ENCODE data around the gene COL6A5. TPM values are rescaled to one million over a fixed set of nuclear protein-coding genes. Genes with fewer than 3 reads are reported as not detected.

COL6A5 gene
- total and polyA plus RNA-seq, 2 experiments from 2014 or later: 0.03 to 0.05 TPM

- no peak for ATAC-seq
Observed at GRCh38 chr3:130473416-130473815, 127.9 kb downstream of the COL6A5 start.

More at GRCh38 chr3:130473416-130473815, 127.9 kb downstream of the COL6A5 start:
- H3K4me3 Mint-ChIP-seq: no peak overlapping the region
- Histone ChIP-seq H3K79me2 (replicated peaks; ENCODE audit: insufficient read depth) (no peaks in the 10 kb centered on the region), H3K9me2 (ENCODE audit: insufficient read depth) (peaks cover 11% of the 10 kb centered on the region; the same call in 1 of the 2 replicates), H3K4me1 (ENCODE audit: insufficient read depth) (no peaks in the 10 kb centered on the region), H3K4me2 (no peak overlapping the region), H2AFZ (no peak overlapping the region), H3K27me3 (ENCODE audit: insufficient read depth) (no peaks in the 10 kb centered on the region), H3K36me3 (ENCODE audit: insufficient read depth) (no peaks in the 10 kb centered on the region), H3K4me3 (no peak overlapping the region), H3F3A (replicated peaks; ENCODE audit: low read depth) (no peaks in the 10 kb centered on the region), H4K20me1 (replicated peaks; ENCODE audit: insufficient read depth) (no peaks in the 10 kb centered on the region), H3K27ac (ENCODE audit: low read depth) (no peak overlapping the region)
- peaks cover 2% of the 10 kb centered on the region; the same call in 1 of the 3 replicates for H3K9me3 Mint-ChIP-seq
- H3K27ac Mint-ChIP-seq: no peak overlapping the region
- no peaks in the 10 kb centered on the region for H3K4me1 Mint-ChIP-seq
- no peaks in the 10 kb centered on the region for H3K36me3 Mint-ChIP-seq (ENCODE audit: low read depth)
- DNase-seq (ENCODE audit: low spot score): no peak
- H3K27me3 Mint-ChIP-seq (ENCODE audit: insufficient read depth, low read depth, poor library complexity): no peaks in the 10 kb centered on the region
- no peak for TF ChIP-seq ZNF331 (CRISPR knock-in tag; IDR thresholded peaks at IDR 0.05; ENCODE audit: low read depth)
- TF ChIP-seq, protein P1, sequence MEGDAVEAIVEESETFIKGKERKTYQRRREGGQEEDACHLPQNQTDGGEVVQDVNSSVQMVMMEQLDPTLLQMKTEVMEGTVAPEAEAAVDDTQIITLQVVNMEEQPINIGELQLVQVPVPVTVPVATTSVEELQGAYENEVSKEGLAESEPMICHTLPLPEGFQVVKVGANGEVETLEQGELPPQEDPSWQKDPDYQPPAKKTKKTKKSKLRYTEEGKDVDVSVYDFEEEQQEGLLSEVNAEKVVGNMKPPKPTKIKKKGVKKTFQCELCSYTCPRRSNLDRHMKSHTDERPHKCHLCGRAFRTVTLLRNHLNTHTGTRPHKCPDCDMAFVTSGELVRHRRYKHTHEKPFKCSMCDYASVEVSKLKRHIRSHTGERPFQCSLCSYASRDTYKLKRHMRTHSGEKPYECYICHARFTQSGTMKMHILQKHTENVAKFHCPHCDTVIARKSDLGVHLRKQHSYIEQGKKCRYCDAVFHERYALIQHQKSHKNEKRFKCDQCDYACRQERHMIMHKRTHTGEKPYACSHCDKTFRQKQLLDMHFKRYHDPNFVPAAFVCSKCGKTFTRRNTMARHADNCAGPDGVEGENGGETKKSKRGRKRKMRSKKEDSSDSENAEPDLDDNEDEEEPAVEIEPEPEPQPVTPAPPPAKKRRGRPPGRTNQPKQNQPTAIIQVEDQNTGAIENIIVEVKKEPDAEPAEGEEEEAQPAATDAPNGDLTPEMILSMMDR (conservative IDR thresholded peaks at IDR 0.05; ENCODE audit: low read depth in 2 of 2): no peak
- TF ChIP-seq EZH2 (IDR thresholded peaks at IDR 0.05; ENCODE audit: low read depth, unreplicated experiment): no peak
- TF ChIP-seq ZNF114 (CRISPR knock-in tag; IDR thresholded peaks at IDR 0.05): no peak
- TF ChIP-seq NANOG (IDR thresholded peaks at IDR 0.05; ENCODE audit: borderline replicate concordance): no peak
- no peak for TF ChIP-seq POLR2AphosphoS5 (IDR thresholded peaks at IDR 0.05; ENCODE audit: low read depth)
- no peak for TF ChIP-seq STAT1 (IDR thresholded peaks at IDR 0.05; ENCODE audit: unreplicated experiment)
- TF ChIP-seq ETS1 (IDR thresholded peaks at IDR 0.05): no peak
- TF ChIP-seq, protein P2, sequence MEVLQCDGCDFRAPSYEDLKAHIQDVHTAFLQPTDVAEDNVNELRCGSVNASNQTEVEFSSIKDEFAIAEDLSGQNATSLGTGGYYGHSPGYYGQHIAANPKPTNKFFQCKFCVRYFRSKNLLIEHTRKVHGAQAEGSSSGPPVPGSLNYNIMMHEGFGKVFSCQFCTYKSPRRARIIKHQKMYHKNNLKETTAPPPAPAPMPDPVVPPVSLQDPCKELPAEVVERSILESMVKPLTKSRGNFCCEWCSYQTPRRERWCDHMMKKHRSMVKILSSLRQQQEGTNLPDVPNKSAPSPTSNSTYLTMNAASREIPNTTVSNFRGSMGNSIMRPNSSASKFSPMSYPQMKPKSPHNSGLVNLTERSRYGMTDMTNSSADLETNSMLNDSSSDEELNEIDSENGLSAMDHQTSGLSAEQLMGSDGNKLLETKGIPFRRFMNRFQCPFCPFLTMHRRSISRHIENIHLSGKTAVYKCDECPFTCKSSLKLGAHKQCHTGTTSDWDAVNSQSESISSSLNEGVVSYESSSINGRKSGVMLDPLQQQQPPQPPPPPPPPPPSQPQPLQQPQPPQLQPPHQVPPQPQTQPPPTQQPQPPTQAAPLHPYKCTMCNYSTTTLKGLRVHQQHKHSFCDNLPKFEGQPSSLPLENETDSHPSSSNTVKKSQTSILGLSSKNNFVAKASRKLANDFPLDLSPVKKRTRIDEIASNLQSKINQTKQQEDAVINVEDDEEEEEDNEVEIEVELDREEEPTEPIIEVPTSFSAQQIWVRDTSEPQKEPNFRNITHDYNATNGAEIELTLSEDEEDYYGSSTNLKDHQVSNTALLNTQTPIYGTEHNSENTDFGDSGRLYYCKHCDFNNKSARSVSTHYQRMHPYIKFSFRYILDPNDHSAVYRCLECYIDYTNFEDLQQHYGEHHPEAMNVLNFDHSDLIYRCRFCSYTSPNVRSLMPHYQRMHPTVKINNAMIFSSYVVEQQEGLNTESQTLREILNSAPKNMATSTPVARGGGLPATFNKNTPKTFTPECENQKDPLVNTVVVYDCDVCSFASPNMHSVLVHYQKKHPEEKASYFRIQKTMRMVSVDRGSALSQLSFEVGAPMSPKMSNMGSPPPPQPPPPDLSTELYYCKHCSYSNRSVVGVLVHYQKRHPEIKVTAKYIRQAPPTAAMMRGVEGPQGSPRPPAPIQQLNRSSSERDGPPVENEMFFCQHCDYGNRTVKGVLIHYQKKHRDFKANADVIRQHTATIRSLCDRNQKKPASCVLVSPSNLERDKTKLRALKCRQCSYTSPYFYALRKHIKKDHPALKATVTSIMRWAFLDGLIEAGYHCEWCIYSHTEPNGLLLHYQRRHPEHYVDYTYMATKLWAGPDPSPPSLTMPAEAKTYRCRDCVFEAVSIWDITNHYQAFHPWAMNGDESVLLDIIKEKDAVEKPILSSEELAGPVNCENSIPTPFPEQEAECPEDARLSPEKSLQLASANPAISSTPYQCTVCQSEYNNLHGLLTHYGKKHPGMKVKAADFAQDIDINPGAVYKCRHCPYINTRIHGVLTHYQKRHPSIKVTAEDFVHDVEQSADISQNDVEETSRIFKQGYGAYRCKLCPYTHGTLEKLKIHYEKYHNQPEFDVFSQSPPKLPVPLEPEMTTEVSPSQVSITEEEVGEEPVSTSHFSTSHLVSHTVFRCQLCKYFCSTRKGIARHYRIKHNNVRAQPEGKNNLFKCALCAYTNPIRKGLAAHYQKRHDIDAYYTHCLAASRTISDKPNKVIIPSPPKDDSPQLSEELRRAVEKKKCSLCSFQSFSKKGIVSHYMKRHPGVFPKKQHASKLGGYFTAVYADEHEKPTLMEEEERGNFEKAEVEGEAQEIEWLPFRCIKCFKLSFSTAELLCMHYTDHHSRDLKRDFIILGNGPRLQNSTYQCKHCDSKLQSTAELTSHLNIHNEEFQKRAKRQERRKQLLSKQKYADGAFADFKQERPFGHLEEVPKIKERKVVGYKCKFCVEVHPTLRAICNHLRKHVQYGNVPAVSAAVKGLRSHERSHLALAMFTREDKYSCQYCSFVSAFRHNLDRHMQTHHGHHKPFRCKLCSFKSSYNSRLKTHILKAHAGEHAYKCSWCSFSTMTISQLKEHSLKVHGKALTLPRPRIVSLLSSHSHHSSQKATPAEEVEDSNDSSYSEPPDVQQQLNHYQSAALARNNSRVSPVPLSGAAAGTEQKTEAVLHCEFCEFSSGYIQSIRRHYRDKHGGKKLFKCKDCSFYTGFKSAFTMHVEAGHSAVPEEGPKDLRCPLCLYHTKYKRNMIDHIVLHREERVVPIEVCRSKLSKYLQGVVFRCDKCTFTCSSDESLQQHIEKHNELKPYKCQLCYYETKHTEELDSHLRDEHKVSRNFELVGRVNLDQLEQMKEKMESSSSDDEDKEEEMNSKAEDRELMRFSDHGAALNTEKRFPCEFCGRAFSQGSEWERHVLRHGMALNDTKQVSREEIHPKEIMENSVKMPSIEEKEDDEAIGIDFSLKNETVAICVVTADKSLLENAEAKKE (CRISPR knock-in tag; IDR thresholded peaks at IDR 0.05): no peak
- TF ChIP-seq JUNB (IDR thresholded peaks at IDR 0.05; ENCODE audit: unreplicated experiment): no peak
- no peak for TF ChIP-seq REST (IDR thresholded peaks at IDR 0.05; ENCODE audit: unreplicated experiment)
- TF ChIP-seq EZH2phosphoT487 (IDR thresholded peaks at IDR 0.05; ENCODE audit: unreplicated experiment): no peak
- no peak for TF ChIP-seq CREB1 (CRISPR knock-in tag; IDR thresholded peaks at IDR 0.05; ENCODE audit: low read depth)
